Measurements from ENCODE around the gene CLMN. TPM values are rescaled to one million over a fixed set of nuclear protein-coding genes. Genes with fewer than 3 reads are reported as not detected.
A peak's percentile ranks its signal among the peaks of the same experiment; 100 is the strongest.

CLMN gene
- total and polyA plus RNA-seq, 2 donors (not counting 3 experiments of a cell fraction or from before 2014, with no cell fraction given) = 0.72 to 9.6 TPM

- Histone ChIP-seq H3K9me1 (replicated peaks; ENCODE audit: control insufficient read depth, extremely low read depth, insufficient read depth, low read length) (no peaks in the 10 kb centered on the region), H3K9ac (replicated peaks; ENCODE audit: extremely low read depth, insufficient read depth, low read length) (no peak overlapping the region), H3K27ac (ENCODE audit: insufficient read depth, low read depth, low read length) (no peak overlapping the region), H3K4me3 (replicated peaks in 1 of 3; ENCODE audit: insufficient read depth in 1 of 3, low read depth in 1 of 3, low read length in 3 of 3) (peak overlapping the region in 1 of 3 experiments; percentile 19), H3K4me2 (ENCODE audit: insufficient read depth, low read length) (no peak overlapping the region), H2AFZ (ENCODE audit: low read depth, low read length) (peak overlapping the region; percentile 62), H4K20me1 (replicated peaks; ENCODE audit: control insufficient read depth, extremely low read depth, insufficient read depth, low read length) (no peaks in the 10 kb centered on the region), H3K36me3 (ENCODE audit: control insufficient read depth in 2 of 2, extremely low read depth in 1 of 2, insufficient read depth in 2 of 2, low read length in 2 of 2) (no peaks in the 10 kb centered on the region), H3K4me1 (ENCODE audit: control insufficient read depth, extremely low read depth, insufficient read depth, low read length) (peaks cover 3% of the 10 kb centered on the region), H3K27me3 (ENCODE audit: control insufficient read depth in 2 of 2, insufficient read depth in 2 of 2, low read length in 2 of 2) (peaks cover 2% of the 10 kb centered on the region in 2 experiments), H3K79me2 (ENCODE audit: control insufficient read depth, insufficient read depth, low read length) (no peaks in the 10 kb centered on the region), H3K9me3 (replicated peaks; ENCODE audit: control insufficient read depth, insufficient read depth, low read length) (no peaks in the 10 kb centered on the region)
- TF ChIP-seq MAX (IDR thresholded peaks at IDR 0.05; ENCODE audit: insufficient read depth, insufficient read length) = no peak
- no peak for TF ChIP-seq EZH2 (IDR thresholded peaks at IDR 0.05; ENCODE audit: borderline replicate concordance, low read depth, low read length, severe bottlenecking)
- no peak for TF ChIP-seq POLR2A (IDR thresholded peaks at IDR 0.05; ENCODE audit: low read depth, low read length)
- TF ChIP-seq POLR2AphosphoS5 (IDR thresholded peaks at IDR 0.05; ENCODE audit: insufficient read depth, low read depth, low read length) = no peak
- TF ChIP-seq MYC (IDR thresholded peaks at IDR 0.05; ENCODE audit: low read depth, low read length) = no peak
- no peak for TF ChIP-seq GATA2 (IDR thresholded peaks at IDR 0.05; ENCODE audit: insufficient read depth, insufficient read length, low read depth, low read length)
- no peak for TF ChIP-seq JUN (IDR thresholded peaks at IDR 0.05; ENCODE audit: borderline replicate concordance, insufficient read depth, insufficient read length, low read depth)
- no peak for TF ChIP-seq FOS (IDR thresholded peaks at IDR 0.05; ENCODE audit: borderline replicate concordance, insufficient read depth, low read length)
- TF ChIP-seq CTCF (IDR thresholded peaks at IDR 0.05; ENCODE audit: extremely low read depth in 1 of 2, insufficient read depth in 1 of 2, low read depth in 1 of 2, low read length in 2 of 2) = no peak
- POLR2A ChIA-PET = no interaction called here
- DNase-seq (ENCODE audit: low read depth, low spot score) (no peak), FAIRE-seq (no peak)
- CTCF ChIA-PET = interaction anchor here (0.7 to 1.7 kb wide), 3 partner anchors 40 to 163 kb away, joined by 4 to 6 read pairs (median 4); partner anchors contain the start of gene DICER1
- intact Hi-C loops (cut with micrococcal nuclease) (loop anchor here (2.0 kb wide), 1 partner anchor 163 kb away; the partner anchor contains the start of gene DICER1), dilution Hi-C loops (cut with MboI; ENCODE audit: extremely low pct_ligation_motif_present, low sequenced_read_pairs) (no loop called here)
- no TSS peak for BruUV-seq (replicated peaks)
Observed at GRCh38 chr14:95320078-95320895, 579 bp upstream of the CLMN start.
